HEK293T (cell line): ENCODE results near the gene EPHB6.

Experiments
- BHLHE40 ChIP-seq: fragments of 450-650 bp; IDR thresholded peaks from 2 replicates; pipeline ENCODE4 v1.6.1; 2016; ENCODE audit warnings: mild to moderate bottlenecking, moderate library complexity, borderline replicate concordance
- CTBP1 ChIP-seq: fragments of 450-650 bp; IDR thresholded peaks from 2 replicates; pipeline ENCODE4 v1.6.1; 2016; ENCODE audit warnings: borderline replicate concordance
- ELF4 ChIP-seq: fragments of 450-650 bp; IDR thresholded peaks from 2 replicates; pipeline ENCODE4 v1.6.1; 2017; ENCODE audit warnings: antibody characterized with exemption
- FOXA1 ChIP-seq: fragments of 450-650 bp; IDR thresholded peaks from 2 replicates; pipeline ENCODE4 v1.6.1; 2016; ENCODE audit warnings: mild to moderate bottlenecking
- FOXM1 ChIP-seq: fragments of 450-650 bp; IDR thresholded peaks from 2 replicates; pipeline ENCODE4 v1.6.1; 2017; ENCODE audit warnings: mild to moderate bottlenecking, borderline replicate concordance
- HDGF ChIP-seq: fragments of 450-650 bp; IDR thresholded peaks from 2 replicates; pipeline ENCODE4 v1.6.1; 2017; ENCODE audit warnings: antibody characterized with exemption, borderline replicate concordance
- L3MBTL2 ChIP-seq: fragments of 450-650 bp; conservative IDR thresholded peaks from 2 replicates; pipeline ENCODE4 v1.6.1; 2016; ENCODE audit warnings: mild to moderate bottlenecking
- NFRKB ChIP-seq: fragments of 450-650 bp; IDR thresholded peaks from 2 replicates; pipeline ENCODE4 v1.6.1; 2016; ENCODE audit warnings: mild to moderate bottlenecking, moderate library complexity
- PKNOX1 ChIP-seq: fragments of 450-650 bp; IDR thresholded peaks from 2 replicates; pipeline ENCODE4 v1.6.1; 2016
- SP1 ChIP-seq: fragments of 450-650 bp; IDR thresholded peaks from 2 replicates; pipeline ENCODE4 v1.6.1; 2017
- SUZ12 ChIP-seq: fragments of 450-650 bp; IDR thresholded peaks from 2 replicates; pipeline ENCODE4 v1.6.1; 2016; ENCODE audit warnings: mild to moderate bottlenecking
- TARDBP ChIP-seq: fragments of 450-650 bp; IDR thresholded peaks from 2 replicates; pipeline ENCODE4 v1.6.1; 2016
- ZNF384 ChIP-seq: fragments of 450-650 bp; IDR thresholded peaks from 2 replicates; pipeline ENCODE4 v1.6.1; 2016

- TF ChIP-seq ELF4 (no peak), BHLHE40 (no peak), FOXM1 (no peak), SP1 (no peak), SUZ12 (no peak), PKNOX1 (no peak), ZNF384 (no peak), FOXA1 (no peak), L3MBTL2 (no peak), TARDBP (no peak), HDGF (no peak), NFRKB (no peak), CTBP1 (no peak)
Observed at GRCh38 chr7:142917447-142917846, 62.6 kb downstream of the EPHB6 start.
